Eye (tissue), 1 donor: ENCODE data around the gene SLC2A6.
A peak's percentile ranks its signal among the peaks of the same experiment; 100 is the strongest.

Source experiments
- DNase-seq: peaks from one replicate; pipeline ENCODE4 v3.0.0-alpha.2; 2015

Gene SLC2A6

GRCh38 chr9:133495327-133496293 lies 16.7 kb upstream of the SLC2A6 start:
- no peak for DNase-seq

DNA sequence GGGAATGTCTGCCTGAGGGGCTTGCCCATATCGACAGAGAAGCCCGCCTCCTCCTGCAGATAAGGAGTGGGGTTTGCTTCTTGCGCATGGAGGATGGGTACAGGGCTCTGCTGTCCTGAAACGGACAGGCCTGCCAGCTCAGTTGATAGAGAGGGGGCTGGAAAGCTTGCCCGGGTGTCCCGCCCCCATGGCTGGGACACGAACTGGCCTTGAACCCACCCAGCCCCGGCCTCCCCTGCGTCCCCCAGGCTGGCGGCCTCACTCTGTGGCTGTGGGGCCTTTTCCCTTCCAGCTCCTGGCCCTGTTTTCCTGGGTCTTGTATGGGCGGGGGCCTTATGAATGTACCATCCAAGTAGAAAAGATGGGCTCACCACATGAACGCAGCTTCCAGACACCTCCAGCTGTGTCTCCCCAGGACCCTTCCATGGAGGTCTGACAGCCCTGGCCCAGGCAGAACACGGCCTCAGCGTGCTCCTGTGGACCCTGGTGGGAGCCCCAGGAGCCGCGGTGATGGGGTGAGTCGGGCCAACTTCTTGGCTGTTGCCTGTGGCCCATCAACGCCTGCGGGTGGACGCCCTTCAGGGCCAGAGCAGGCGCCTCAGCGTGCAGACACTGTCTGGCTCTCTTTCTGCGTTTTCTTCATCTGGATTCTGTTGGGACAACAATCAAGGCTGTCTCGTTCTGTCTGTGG lies 15.9 kb upstream of the SLC2A6 start:
- no peak for DNase-seq

DNA sequence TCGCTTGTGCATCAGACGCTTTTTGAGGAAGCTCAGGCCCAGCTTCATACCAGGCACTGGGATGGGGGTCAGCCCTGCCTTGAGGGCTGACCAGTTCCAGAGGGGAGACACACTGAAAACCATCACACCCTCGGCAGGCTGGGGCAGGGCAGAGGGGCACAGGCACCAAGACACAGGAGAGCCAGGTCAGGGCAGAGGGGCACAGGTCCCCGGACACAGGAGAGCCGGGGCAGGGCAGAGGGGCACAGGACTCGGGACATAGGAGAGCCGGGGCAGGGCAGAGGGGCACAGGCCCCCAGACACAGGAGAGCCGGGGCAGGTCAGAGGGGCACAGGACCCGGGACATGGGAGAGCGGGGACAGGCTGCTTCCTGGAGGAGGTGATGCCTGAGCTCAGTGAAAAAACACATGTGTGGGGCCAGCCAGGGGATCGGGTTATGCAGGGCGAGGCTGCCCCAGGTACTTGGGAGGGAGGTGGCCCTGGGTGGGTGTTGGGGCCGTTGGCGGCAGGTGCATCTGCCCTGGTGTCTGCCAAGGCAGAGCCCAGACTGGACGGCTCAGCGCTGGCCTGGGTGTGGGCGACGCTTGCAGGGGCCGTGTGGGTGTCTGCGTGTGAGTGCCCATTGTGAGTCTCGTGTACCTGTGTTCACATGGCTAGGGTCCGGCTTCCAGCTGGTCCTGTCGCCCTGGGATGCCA lies 15.1 kb upstream of the SLC2A6 start:
- no peak for DNase-seq

- no peak for DNase-seq
Observed at GRCh38 chr9:133493428-133493827, 14.5 kb upstream of the SLC2A6 start.

DNA sequence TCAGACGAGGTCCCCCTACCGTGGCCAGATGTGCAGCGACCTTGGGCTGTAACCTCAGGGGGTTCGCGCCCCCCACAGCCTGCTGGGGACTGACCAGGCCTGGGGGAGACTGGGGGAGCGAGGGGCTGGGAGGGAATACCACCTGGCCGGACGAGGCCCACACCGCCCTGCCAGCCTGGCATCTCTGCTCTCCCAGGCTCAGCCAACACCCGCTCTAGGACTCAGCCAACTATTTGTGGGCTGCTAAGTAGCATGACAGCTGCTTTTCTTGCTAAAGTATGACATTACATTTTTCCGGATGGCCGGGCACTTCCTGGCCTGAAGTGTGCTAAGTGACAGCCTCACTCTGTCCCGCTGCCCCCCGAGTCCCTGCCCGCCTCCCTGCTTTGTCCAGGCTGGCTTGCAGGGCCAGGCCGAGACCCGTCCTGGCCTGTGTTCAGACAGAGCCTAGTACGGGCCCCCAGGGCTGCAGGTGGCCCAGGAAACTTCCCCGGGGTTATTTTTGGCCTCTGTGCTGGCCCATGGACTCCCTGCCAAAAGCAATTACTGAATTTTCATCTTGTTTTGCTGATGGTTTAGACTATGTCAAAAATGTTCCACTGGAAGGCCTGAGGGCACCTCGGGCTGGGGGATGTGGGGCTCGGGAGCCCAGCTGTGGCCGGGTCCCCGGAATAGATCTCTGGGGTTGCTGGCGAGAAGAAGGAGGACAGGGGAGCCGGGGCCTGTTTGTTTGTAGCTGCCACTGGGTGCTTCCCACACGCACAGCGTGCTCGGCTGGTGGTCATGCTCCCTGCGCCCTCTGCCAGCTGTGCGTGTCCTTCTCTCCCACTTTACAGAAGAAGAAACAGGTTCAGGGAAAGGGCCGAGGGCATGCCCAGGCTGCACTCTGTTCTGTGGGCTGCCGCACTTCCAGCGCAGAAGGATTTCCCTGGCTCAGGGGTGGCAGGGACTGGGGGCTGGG lies 13.4 kb upstream of the SLC2A6 start:
- peak; percentile 86 for DNase-seq

GRCh38 chr9:133491656-133491925 lies 12.7 kb upstream of the SLC2A6 start:
- no peak for DNase-seq

GRCh38 chr9:133490865-133491655 lies 12.2 kb upstream of the SLC2A6 start:
- no peak for DNase-seq

GRCh38 chr9:133490201-133490681 lies 11.3 kb upstream of the SLC2A6 start:
- no peak for DNase-seq

- DNase-seq: no peak
Observed at GRCh38 chr9:133489253-133490190, 10.6 kb upstream of the SLC2A6 start.

GRCh38 chr9:133488686-133489252 lies 9.9 kb upstream of the SLC2A6 start:
- no peak for DNase-seq

GRCh38 chr9:133487331-133487725 lies 8.4 kb upstream of the SLC2A6 start:
- DNase-seq: no peak

- no peak for DNase-seq
Observed at GRCh38 chr9:133485531-133486260, 6.8 kb upstream of the SLC2A6 start.

GRCh38 chr9:133484671-133485437 lies 6.0 kb upstream of the SLC2A6 start:
- no peak for DNase-seq

DNA sequence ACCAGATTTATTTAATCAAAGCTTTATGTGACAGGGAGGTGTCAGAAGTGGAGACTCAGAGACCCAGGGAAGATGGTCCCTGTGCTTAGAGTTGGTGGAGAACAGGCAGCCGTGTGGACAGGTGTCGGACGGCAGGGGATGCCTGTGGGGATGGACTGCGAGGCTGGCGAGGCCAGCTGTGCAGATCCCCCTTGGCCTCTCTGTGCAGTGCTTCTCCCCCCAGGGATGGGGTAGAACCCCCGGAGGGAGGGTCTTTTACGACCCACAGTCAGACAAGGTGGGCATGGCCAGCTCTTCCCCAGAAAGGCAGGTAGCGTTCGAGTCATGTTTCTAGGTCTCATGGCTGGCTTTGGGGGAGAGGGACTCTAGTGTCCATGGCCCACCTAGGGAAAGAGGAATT lies 4.7 kb upstream of the SLC2A6 start:
- DNase-seq: no peak

GRCh38 chr9:133477992-133478850 lies 678 bp downstream of the SLC2A6 start:
- DNase-seq: peak; percentile 45

DNA sequence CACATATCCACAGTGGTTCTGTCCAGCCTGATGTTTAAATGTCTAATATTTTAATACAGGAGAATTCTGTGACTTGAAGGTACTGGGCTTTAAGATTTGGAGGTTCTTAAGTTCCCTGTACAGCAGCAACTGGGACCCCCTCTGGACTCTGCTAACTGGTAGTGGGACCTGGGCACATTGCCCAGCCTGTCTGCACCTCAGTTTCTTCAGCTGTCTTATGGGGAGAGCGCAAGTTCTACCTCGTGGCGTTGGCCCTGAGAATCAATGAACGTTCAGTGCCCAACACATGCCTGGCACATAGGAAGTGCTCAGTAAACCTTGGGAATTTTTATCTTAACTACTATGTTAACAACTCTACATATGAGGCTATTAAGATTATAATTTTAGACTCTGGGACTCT lies 1.4 kb downstream of the SLC2A6 start:
- no peak for DNase-seq

- no peak for DNase-seq
Observed at GRCh38 chr9:133476941-133477340, 2.0 kb downstream of the SLC2A6 start.
